Central memory CD8-positive, alpha-beta T cell (primary cell): Measurements from ENCODE around the gene SNX27.
A peak's percentile ranks its signal among the peaks of the same experiment; 100 is the strongest.
"Not testable (repeated sequence)": the region's sequence is repeated elsewhere in the genome, so short reads cannot be mapped to it uniquely, and the experiment has no call there.

Source experiments
- ATAC-seq: fragments of 150-1000 bp; cut with Tn5 transposase; replicated peaks from 2 replicates; pipeline ENCODE4 v1.10.0; 2022; ENCODE audit warnings: mild to moderate bottlenecking, moderate FRiP score, moderate number of reproducible peaks; ENCODE audit not compliant: poor library complexity, severe bottlenecking; ENCODE audit errors: extremely low read depth
- DNase-seq, 2 donors: peaks; one replicate each; pipeline ENCODE4 v3.0.0; 2021; ENCODE audit warnings: low spot score in 2 of 2
- H3K27ac Mint-ChIP-seq: one replicate; pipeline ENCODE4 v1.8.0; 2022; ENCODE audit warnings: low read depth, mild to moderate bottlenecking, moderate library complexity, mixed read lengths
- H3K27me3 Mint-ChIP-seq: one replicate; pipeline ENCODE4 v1.8.0; 2022; ENCODE audit warnings: mixed read lengths
- H3K36me3 Mint-ChIP-seq: one replicate; pipeline ENCODE4 v1.8.0; 2022; ENCODE audit warnings: mild to moderate bottlenecking, moderate library complexity, mixed read lengths; ENCODE audit not compliant: insufficient read depth
- H3K4me1 Mint-ChIP-seq: one replicate; pipeline ENCODE4 v1.8.0; 2022; ENCODE audit warnings: mixed read lengths
- H3K4me3 Mint-ChIP-seq: one replicate; pipeline ENCODE4 v1.8.0; 2022; ENCODE audit warnings: mild to moderate bottlenecking, moderate library complexity, mixed read lengths
- H3K9me3 Mint-ChIP-seq: one replicate; pipeline ENCODE4 v1.8.0; 2022; ENCODE audit warnings: mixed read lengths

The SNX27 gene

DNA sequence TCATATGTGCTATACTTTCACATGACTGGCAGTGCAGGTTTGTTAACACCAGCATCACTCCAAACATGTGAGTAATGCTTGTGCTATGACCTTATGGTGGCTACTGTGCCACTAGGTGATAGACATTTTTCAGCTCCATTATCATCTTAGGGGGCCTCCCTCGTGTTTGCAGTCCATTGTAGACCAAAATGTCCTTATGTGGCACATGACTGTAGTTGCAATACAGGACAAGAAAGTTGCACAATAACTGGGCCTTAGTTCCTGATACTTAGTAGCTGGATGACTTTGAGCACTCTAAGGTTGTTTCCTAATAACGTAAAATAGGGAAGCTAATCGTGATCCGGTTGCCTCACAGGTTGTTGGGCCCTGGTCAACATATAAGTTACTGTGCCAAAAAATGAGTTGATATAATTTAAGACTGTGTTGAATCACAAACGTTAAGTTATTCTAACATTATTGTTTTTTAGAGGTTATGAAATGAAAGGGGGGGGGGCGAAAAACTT is 511 bp upstream of the SNX27 start:
- DNase-seq = no peak
- H3K9me3 Mint-ChIP-seq = no peaks in the 10 kb centered on the region
- peaks cover 20% of the 10 kb centered on the region for H3K27me3 Mint-ChIP-seq
- ATAC-seq = no peak
- H3K4me1 Mint-ChIP-seq = peaks cover 33% of the 10 kb centered on the region
- peaks cover 10% of the 10 kb centered on the region for H3K36me3 Mint-ChIP-seq
- H3K4me3 Mint-ChIP-seq = peak overlapping the region; percentile 90
- H3K27ac Mint-ChIP-seq = peak overlapping the region; percentile 39

GRCh38 chr1:151612501-151613281 is 841 bp downstream of the SNX27 start:
- ATAC-seq = peak; percentile 14
- peaks cover 38% of the 10 kb centered on the region for H3K4me1 Mint-ChIP-seq
- peak in 1 of 2 donors; percentile 11 for DNase-seq

DNA sequence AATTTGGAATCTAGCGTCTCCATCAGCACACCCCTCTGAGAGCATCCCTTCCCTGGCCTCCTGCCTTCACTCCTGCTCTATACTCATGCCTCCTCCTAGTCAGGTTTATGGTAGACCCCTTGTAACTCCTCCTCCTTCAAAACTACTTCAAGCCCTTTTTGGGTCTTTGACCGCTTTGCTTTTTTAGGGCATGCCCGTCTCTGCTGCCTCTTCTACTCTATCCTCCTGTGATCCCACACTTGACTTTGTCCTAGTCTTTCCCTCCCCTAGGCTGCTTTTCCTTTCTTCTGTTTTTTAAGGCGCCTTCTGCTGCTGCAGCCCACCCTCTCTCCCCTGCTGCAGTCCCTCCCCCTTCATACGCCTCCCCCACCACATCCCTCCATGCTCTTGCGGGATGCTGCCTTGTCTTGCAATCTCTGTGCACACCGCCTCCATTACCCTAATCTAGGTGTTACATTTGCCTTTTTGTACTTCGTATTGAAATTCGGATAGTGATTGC is 1.5 kb downstream of the SNX27 start:
- peak overlapping the region; percentile 88 for H3K27ac Mint-ChIP-seq
- ATAC-seq = no peak
- H3K36me3 Mint-ChIP-seq = peaks cover 10% of the 10 kb centered on the region
- peak overlapping the region; percentile 90 for H3K4me3 Mint-ChIP-seq
- no peaks in the 10 kb centered on the region for H3K9me3 Mint-ChIP-seq
- peaks cover 5% of the 10 kb centered on the region for H3K27me3 Mint-ChIP-seq
- peaks cover 38% of the 10 kb centered on the region for H3K4me1 Mint-ChIP-seq
- no peak for DNase-seq

More at GRCh38 chr1:151612501-151613281, 841 bp downstream of the SNX27 start:
- peak overlapping the region; percentile 90 for H3K4me3 Mint-ChIP-seq
- H3K9me3 Mint-ChIP-seq = no peaks in the 10 kb centered on the region
- peak overlapping the region; percentile 88 for H3K27ac Mint-ChIP-seq
- peaks cover 10% of the 10 kb centered on the region for H3K36me3 Mint-ChIP-seq
- peaks cover 11% of the 10 kb centered on the region for H3K27me3 Mint-ChIP-seq

DNA sequence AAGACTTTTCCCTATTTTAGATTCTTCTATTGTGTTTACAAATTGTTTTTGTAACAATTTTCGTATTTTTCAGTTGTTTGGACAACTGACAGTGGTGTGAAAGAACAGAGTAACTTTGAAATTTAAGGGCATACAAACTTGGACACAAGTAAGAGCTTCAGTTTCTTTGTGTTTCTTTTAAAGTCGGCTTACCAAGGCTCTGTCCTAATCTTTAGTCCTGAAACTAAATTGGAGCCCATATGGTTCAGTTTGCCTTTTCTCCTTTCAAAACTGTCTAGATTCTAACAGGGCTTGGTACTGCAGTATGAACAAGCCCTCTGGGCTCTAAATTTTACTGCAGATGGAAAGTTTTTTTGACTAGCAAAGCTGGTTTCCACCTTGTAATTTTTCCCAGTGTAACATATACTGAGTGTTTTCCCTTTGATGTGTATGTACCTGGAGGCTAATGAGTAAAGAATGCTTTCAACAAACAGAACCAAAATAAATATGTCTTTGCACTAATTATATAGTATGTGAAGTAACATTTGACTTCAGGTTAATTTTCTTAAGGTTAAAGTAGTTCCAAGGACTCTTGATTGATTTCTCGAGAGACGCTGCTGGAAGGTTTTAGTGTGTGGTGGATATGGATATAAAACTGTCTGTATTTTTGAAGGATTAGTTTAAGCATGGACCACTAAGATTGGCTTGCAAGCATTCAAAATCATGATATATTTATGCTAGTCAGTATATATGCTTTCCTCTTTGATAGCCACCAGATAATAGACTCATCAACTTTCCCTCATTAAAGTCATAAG is 4.1 kb downstream of the SNX27 start:
- ATAC-seq (no peak), DNase-seq (no peak)
- Mint-ChIP-seq H3K4me3 (no peak overlapping the region), H3K4me1 (peaks cover 55% of the 10 kb centered on the region), H3K27ac (no peak overlapping the region), H3K36me3 (peaks cover 10% of the 10 kb centered on the region), H3K27me3 (no peaks in the 10 kb centered on the region), H3K9me3 (no peaks in the 10 kb centered on the region)

DNA sequence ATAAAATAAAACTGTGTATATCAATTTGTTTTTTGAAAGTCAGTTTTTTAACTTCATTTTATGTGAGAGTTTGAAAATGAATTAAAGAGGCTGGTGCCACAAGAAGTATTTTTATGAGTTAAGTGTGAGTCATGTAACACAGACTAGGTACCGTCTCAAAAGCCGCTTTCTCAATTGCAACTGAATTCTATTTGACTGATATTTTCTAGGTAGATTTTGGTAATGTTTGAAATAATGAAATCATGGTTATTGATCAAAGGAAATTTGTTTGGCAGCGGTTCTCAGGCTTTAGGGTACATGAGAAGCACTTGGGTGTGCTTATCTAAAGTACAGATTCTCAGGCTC is 4.6 kb downstream of the SNX27 start:
- no peak for ATAC-seq
- Mint-ChIP-seq H3K4me3 (no peak overlapping the region), H3K9me3 (no peaks in the 10 kb centered on the region), H3K4me1 (peaks cover 59% of the 10 kb centered on the region), H3K27me3 (no peaks in the 10 kb centered on the region), H3K36me3 (peaks cover 10% of the 10 kb centered on the region), H3K27ac (no peak overlapping the region)
- DNase-seq = no peak

GRCh38 chr1:151618003-151618402 is 6.2 kb downstream of the SNX27 start:
- DNase-seq (no peak), ATAC-seq (no peak)
- Mint-ChIP-seq H3K27ac (no peak overlapping the region), H3K9me3 (no peaks in the 10 kb centered on the region), H3K4me1 (peaks cover 53% of the 10 kb centered on the region), H3K27me3 (no peaks in the 10 kb centered on the region), H3K4me3 (no peak overlapping the region), H3K36me3 (peaks cover 7% of the 10 kb centered on the region)

DNA sequence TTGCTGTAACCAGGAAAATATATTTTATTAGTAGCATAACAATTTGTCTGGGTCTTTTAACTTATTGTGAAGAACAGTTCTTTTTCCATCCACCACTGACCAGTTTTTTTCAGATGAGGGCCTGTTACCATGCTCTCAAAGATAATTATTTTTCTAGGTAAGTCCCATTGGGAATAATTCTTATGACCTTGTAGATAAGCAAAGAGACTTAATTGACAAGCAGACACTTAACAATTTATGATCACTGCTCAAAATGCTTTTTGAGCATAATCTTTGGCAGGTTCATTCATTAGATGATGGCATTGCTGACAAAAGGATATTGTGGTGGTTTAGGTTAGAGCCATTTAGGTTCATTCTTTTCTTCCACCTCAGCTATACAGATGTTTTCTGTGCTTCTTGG is 6.6 kb downstream of the SNX27 start:
- ATAC-seq = no peak
- DNase-seq = no peak
- H3K27ac Mint-ChIP-seq = no peak overlapping the region
- H3K9me3 Mint-ChIP-seq = no peaks in the 10 kb centered on the region
- peaks cover 48% of the 10 kb centered on the region for H3K4me1 Mint-ChIP-seq
- no peaks in the 10 kb centered on the region for H3K27me3 Mint-ChIP-seq
- H3K36me3 Mint-ChIP-seq = peaks cover 9% of the 10 kb centered on the region
- H3K4me3 Mint-ChIP-seq = no peak overlapping the region

GRCh38 chr1:151618996-151619395 is 7.1 kb downstream of the SNX27 start:
- not testable (repeated sequence) for H3K27ac Mint-ChIP-seq, H3K4me3 Mint-ChIP-seq, H3K27me3 Mint-ChIP-seq, ATAC-seq, H3K36me3 Mint-ChIP-seq, H3K9me3 Mint-ChIP-seq, DNase-seq
- H3K4me1 Mint-ChIP-seq = peaks cover 43% of the 10 kb centered on the region

GRCh38 chr1:151619489-151620093 is 7.7 kb downstream of the SNX27 start:
- ATAC-seq = no peak
- no peaks in the 10 kb centered on the region for H3K27me3 Mint-ChIP-seq
- peaks cover 40% of the 10 kb centered on the region for H3K4me1 Mint-ChIP-seq
- no peaks in the 10 kb centered on the region for H3K9me3 Mint-ChIP-seq
- H3K4me3 Mint-ChIP-seq = no peak overlapping the region
- no peak for DNase-seq
- H3K36me3 Mint-ChIP-seq = peaks cover 5% of the 10 kb centered on the region
- no peak overlapping the region for H3K27ac Mint-ChIP-seq

DNA sequence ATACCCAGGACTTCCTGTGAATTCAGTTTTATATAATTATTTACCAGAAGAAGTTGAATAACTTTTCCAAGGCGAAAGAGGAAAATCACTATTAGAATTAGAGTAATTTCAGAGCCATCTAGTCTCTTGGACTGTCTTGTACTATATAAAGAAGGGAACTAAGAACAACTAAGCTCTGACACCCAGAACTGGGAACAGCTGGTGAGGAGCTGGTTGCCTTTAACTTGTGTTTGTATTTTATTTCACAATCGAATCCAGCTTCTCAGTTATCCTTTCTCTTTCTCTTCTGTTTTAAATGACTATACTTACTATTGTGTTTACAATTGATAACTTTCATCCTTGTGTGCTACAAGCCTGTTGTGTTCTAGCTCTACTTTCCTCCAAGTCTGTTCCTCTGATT is 8.4 kb downstream of the SNX27 start:
- no peak overlapping the region for H3K4me3 Mint-ChIP-seq
- DNase-seq = no peak
- peaks cover 37% of the 10 kb centered on the region for H3K4me1 Mint-ChIP-seq
- no peaks in the 10 kb centered on the region for H3K9me3 Mint-ChIP-seq
- no peak for ATAC-seq
- peaks cover 5% of the 10 kb centered on the region for H3K36me3 Mint-ChIP-seq
- H3K27me3 Mint-ChIP-seq = no peaks in the 10 kb centered on the region
- peak overlapping the region; percentile 80 for H3K27ac Mint-ChIP-seq

- no peak for ATAC-seq
- Mint-ChIP-seq H3K27me3 (no peaks in the 10 kb centered on the region), H3K9me3 (no peaks in the 10 kb centered on the region), H3K4me3 (no peak overlapping the region), H3K27ac (no peak overlapping the region), H3K4me1 (peaks cover 26% of the 10 kb centered on the region), H3K36me3 (peaks cover 5% of the 10 kb centered on the region)
- DNase-seq = no peak
Observed at GRCh38 chr1:151621351-151621750, 9.5 kb downstream of the SNX27 start.

- Mint-ChIP-seq H3K4me1 (peaks cover 22% of the 10 kb centered on the region), H3K9me3 (no peaks in the 10 kb centered on the region), H3K36me3 (peaks cover 5% of the 10 kb centered on the region), H3K27me3 (no peaks in the 10 kb centered on the region), H3K4me3 (no peak overlapping the region), H3K27ac (no peak overlapping the region)
- ATAC-seq (no peak), DNase-seq (no peak)
Observed at GRCh38 chr1:151624783-151625182, 12.9 kb downstream of the SNX27 start.
